ENCODE results near the gene SYNPO2. TPM values are rescaled to one million over a fixed set of nuclear protein-coding genes. Genes with fewer than 3 reads are reported as not detected.

The SYNPO2 gene
- total and polyA plus RNA-seq, 2 of the 8 experiments (the other 6 are each of a cell fraction or from before 2014, with no cell fraction given): 0.50 to 4.2 TPM

- Histone ChIP-seq H2BK5ac (ENCODE audit: low read depth, low read length) (no peak overlapping the region), H3K79me2 (ENCODE audit: control insufficient read depth in 1 of 2, insufficient read depth in 2 of 2, low read length in 2 of 2) (no peaks in the 10 kb centered on the region), H3K9me3 (ENCODE audit: insufficient read depth in 2 of 2, low read depth in 1 of 2, low read length in 1 of 2) (no peaks in the 10 kb centered on the region), H3K9ac (replicated peaks in 1 of 4; ENCODE audit: extremely low read depth in 1 of 4, low read depth in 3 of 4, low read length in 3 of 4) (no peak overlapping the region), H2BK15ac (ENCODE audit: low read length) (no peak overlapping the region), H4K8ac (ENCODE audit: extremely low read depth, insufficient read depth, low read length) (no peak overlapping the region), H4K20me1 (replicated peaks in 1 of 2; ENCODE audit: control insufficient read depth in 1 of 2, insufficient read depth in 2 of 2, low read length in 2 of 2) (no peaks in the 10 kb centered on the region), H2BK20ac (ENCODE audit: low read length) (no peak overlapping the region), H4K91ac (replicated peaks; ENCODE audit: insufficient read length, low read length) (no peak overlapping the region), H3K27ac (ENCODE audit: low read depth, low read length) (no peak overlapping the region), H2BK12ac (ENCODE audit: low read depth, low read length) (no peak overlapping the region), H3K79me1 (ENCODE audit: low read depth, low read length) (no peaks in the 10 kb centered on the region), H3K4me3 (ENCODE audit: extremely low read depth in 1 of 4, insufficient read depth in 2 of 4, low read depth in 3 of 4, low read length in 4 of 4) (no peak overlapping the region), H4K5ac (ENCODE audit: insufficient read length, low read depth, low read length) (no peak overlapping the region), H2AFZ (ENCODE audit: low read length) (peak overlapping the region; percentile 68), H3K4ac (replicated peaks; ENCODE audit: insufficient read length, low read depth, low read length) (no peak overlapping the region), H3K18ac (ENCODE audit: extremely low read depth, low read length) (no peak overlapping the region), H3K4me1 (replicated peaks in 1 of 4; ENCODE audit: control insufficient read depth in 3 of 4, insufficient read depth in 4 of 4, low read length in 3 of 4) (peaks cover 0 to 7% (median 5%) of the 10 kb centered on the region in 4 experiments; a peak in 6 of 7 replicates), H2BK120ac (replicated peaks; ENCODE audit: low read depth, low read length) (no peak overlapping the region), H3K56ac (replicated peaks; ENCODE audit: insufficient read length, low read depth, low read length) (no peak overlapping the region), H3K23me2 (ENCODE audit: low read depth, low read length) (no peaks in the 10 kb centered on the region), H3K27me3 (replicated peaks in 1 of 4; ENCODE audit: control insufficient read depth in 3 of 4, extremely low read depth in 1 of 4, insufficient read depth in 3 of 4, low read length in 3 of 4) (no peaks in the 10 kb centered on the region), H2AK5ac (ENCODE audit: low read depth, low read length) (no peak overlapping the region), H3K36me3 (ENCODE audit: control insufficient read depth in 2 of 4, insufficient read depth in 4 of 4, low read length in 3 of 4) (no peaks in the 10 kb centered on the region), H3K4me2 (ENCODE audit: insufficient read depth in 1 of 2, low read depth in 2 of 2, low read length in 2 of 2) (peak overlapping the region in 1 of 2 experiments; percentile 13; a peak in 1 of 4 replicates), H3K23ac (ENCODE audit: insufficient read length) (no peak overlapping the region), H3K14ac (ENCODE audit: insufficient read length) (no peak overlapping the region)
- FAIRE-seq (peak; percentile 91), DNase-seq (ENCODE audit: low read depth in 1 of 2, low spot score in 2 of 2) (peak in 1 of 2 experiments; percentile 54)
- POLR2A ChIA-PET (ENCODE audit: partially characterized antibody): no interaction called here
- 17% methylated on average over 1 of the region's 1 CpG; no CpG with 5 or more reads in 1 of the 2 experiments for WGBS, 2 experiments (ENCODE audit: extremely low coverage in 1 of 2, insufficient coverage in 1 of 2, insufficient read length in 1 of 2, insufficient replicate concordance in 2 of 2, low coverage in 1 of 2, low lambda C conversion rate in 2 of 2, missing lambda C conversion rate in 1 of 2)
- CTCF ChIA-PET (ENCODE audit: partially characterized antibody): interaction anchor here (0.7 to 2.2 kb wide), 14 partner anchors 13 to 258 kb away, joined by 3 to 12 read pairs (median 4); no protein-coding TSS in a partner anchor
- TF ChIP-seq SP4 (IDR thresholded peaks at IDR 0.05; ENCODE audit: low read length) (no peak), ATF2 (IDR thresholded peaks at IDR 0.05; ENCODE audit: low read length) (no peak), SRF (IDR thresholded peaks at IDR 0.05; ENCODE audit: low read depth, low read length) (0 out of 2 replicates have a peak, but pooled peaks have one; percentile 14), CBX5 (IDR thresholded peaks at IDR 0.05; ENCODE audit: low read depth, low read length) (no peak), TBP (IDR thresholded peaks at IDR 0.05; ENCODE audit: low read depth, low read length) (no peak), SIX5 (IDR thresholded peaks at IDR 0.05; ENCODE audit: low read depth, low read length) (no peak), CHD1 (IDR thresholded peaks at IDR 0.05; ENCODE audit: low read depth, low read length) (no peak), TCF12 (IDR thresholded peaks at IDR 0.05; ENCODE audit: low read depth, low read length) (no peak), TAF1 (IDR thresholded peaks at IDR 0.05; ENCODE audit: low read depth, low read length) (no peak)
- TF ChIP-seq, protein P1, sequence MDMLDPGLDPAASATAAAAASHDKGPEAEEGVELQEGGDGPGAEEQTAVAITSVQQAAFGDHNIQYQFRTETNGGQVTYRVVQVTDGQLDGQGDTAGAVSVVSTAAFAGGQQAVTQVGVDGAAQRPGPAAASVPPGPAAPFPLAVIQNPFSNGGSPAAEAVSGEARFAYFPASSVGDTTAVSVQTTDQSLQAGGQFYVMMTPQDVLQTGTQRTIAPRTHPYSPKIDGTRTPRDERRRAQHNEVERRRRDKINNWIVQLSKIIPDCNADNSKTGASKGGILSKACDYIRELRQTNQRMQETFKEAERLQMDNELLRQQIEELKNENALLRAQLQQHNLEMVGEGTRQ (IDR thresholded peaks at IDR 0.05; ENCODE audit: low read length): no peak
- TF ChIP-seq, protein P2, sequence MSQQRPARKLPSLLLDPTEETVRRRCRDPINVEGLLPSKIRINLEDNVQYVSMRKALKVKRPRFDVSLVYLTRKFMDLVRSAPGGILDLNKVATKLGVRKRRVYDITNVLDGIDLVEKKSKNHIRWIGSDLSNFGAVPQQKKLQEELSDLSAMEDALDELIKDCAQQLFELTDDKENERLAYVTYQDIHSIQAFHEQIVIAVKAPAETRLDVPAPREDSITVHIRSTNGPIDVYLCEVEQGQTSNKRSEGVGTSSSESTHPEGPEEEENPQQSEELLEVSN (IDR thresholded peaks at IDR 0.05): no peak
These were observed 79.4 kb downstream of the SYNPO2 start for GRCh38 chr4:118968005-118968404.

Data from H1 (cell line).